SK-N-SH (cell line): Measurements from ENCODE around the gene ANKRD52. TPM values are rescaled to one million over a fixed set of nuclear protein-coding genes. Genes with fewer than 3 reads are reported as not detected.

Source experiments
- CTCF ChIA-PET: fragments of 300-600, 350-600 bp; formaldehyde crosslinking; extraction: SDS; loops from one replicate; lab custom pipeline; 2021; lab: Yijun Ruan, JAX
- POLR2A ChIA-PET: fragments of 350-600 bp; sonication (Branson Sonifier 250); formaldehyde crosslinking; extraction: SDS; loops from one replicate; lab custom pipeline; 2020; ENCODE audit warnings: antibody characterized with exemption, inconsistent platforms; lab: Yijun Ruan, JAX
- DNase-seq: peaks from one replicate; pipeline ENCODE4 v3.0.0; 2012
- H2AFZ ChIP-seq: fragments of 200-600 bp; sonication (generic); 2 replicates; pipeline ENCODE4 v1.8.1; 2016; ENCODE audit warnings: antibody characterized with exemption, mild to moderate bottlenecking, low read depth
- H3F3A ChIP-seq: fragments of 200-600 bp; sonication (generic); replicated peaks from 2 replicates; pipeline ENCODE3; 2016; ENCODE audit warnings: antibody characterized with exemption, mild to moderate bottlenecking; ENCODE audit not compliant: insufficient read depth
- H3K27ac ChIP-seq, 2 experiments: fragments of 200-500 bp in 1 of 2; fragments of 200-600 bp in 1 of 2; sonication (Bioruptor generic) in 1 of 2; sonication (generic), shearing (Covaris generic) in 1 of 2; 2 replicates each; pipeline versions ENCODE4 v1.5.1 to v1.6.1; 2014 to 2016; ENCODE audit warnings: low read depth in 2 of 2, inconsistent platforms in 1 of 2, low read length in 1 of 2, mild to moderate bottlenecking in 1 of 2, mixed read lengths in 1 of 2
- H3K27me3 ChIP-seq: fragments of 200-600 bp; sonication (generic), shearing (Covaris generic); 2 replicates; pipeline ENCODE4 v1.6.1; 2016; ENCODE audit warnings: mixed run types; ENCODE audit not compliant: insufficient read depth
- H3K36me3 ChIP-seq, 2 experiments: fragments of 200-500 bp in 1 of 2; fragments of 200-600 bp in 1 of 2; sonication (Bioruptor generic) in 1 of 2; sonication (generic) in 1 of 2; replicated peaks in 1 of 2; 2 replicates each; pipeline versions ENCODE3 to v1.5.1; 2014 to 2016; ENCODE audit warnings: low read length in 1 of 2, mild to moderate bottlenecking in 1 of 2; ENCODE audit not compliant: insufficient read depth in 2 of 2, control insufficient read depth in 1 of 2
- H3K4me1 ChIP-seq, 2 experiments: fragments of 200-500 bp in 1 of 2; fragments of 200-600 bp in 1 of 2; sonication (Bioruptor generic) in 1 of 2; sonication (generic), shearing (Covaris generic) in 1 of 2; 2 replicates each; pipeline versions ENCODE4 v1.5.1 to v1.6.1; 2014 to 2016; ENCODE audit warnings: low read depth in 1 of 2, low read length in 1 of 2, mixed run types in 1 of 2; ENCODE audit not compliant: insufficient read depth in 2 of 2, control insufficient read depth in 1 of 2
- H3K4me2 ChIP-seq: fragments of 200-600 bp; sonication (generic), shearing (Covaris generic); 2 replicates; pipeline ENCODE4 v1.6.1; 2017; ENCODE audit warnings: mixed run types
- H3K4me3 ChIP-seq, 2 experiments: fragments of 200-500 bp in 1 of 2; fragments of 200-600 bp in 1 of 2; sonication (Bioruptor generic) in 1 of 2; sonication (generic), shearing (Covaris generic) in 1 of 2; 2 replicates each; pipeline versions ENCODE4 v1.5.1 to v1.8.1; 2014 to 2016; ENCODE audit warnings: low read depth in 2 of 2, inconsistent platforms in 1 of 2, low read length in 1 of 2, mild to moderate bottlenecking in 1 of 2, mixed read lengths in 1 of 2, moderate library complexity in 1 of 2
- H3K79me2 ChIP-seq: fragments of 200-600 bp; sonication (generic); 2 replicates; pipeline ENCODE4 v1.8.1; 2017; ENCODE audit warnings: mild to moderate bottlenecking; ENCODE audit not compliant: insufficient read depth
- H3K9ac ChIP-seq: fragments of 200-600 bp; sonication (generic); 2 replicates; pipeline ENCODE4 v1.6.1; 2017; ENCODE audit warnings: mixed run types
- H3K9me2 ChIP-seq: fragments of 200-600 bp; sonication (generic); 2 replicates; pipeline ENCODE4 v1.6.1; 2017; ENCODE audit warnings: mixed run types
- H3K9me3 ChIP-seq: fragments of 200-600 bp; sonication (generic); 2 replicates; pipeline ENCODE4 v1.6.1; 2017; ENCODE audit warnings: mixed run types, mild to moderate bottlenecking, moderate library complexity
- H4K20me1 ChIP-seq: fragments of 200-600 bp; sonication (generic); 2 replicates; pipeline ENCODE4 v1.6.1; 2017; ENCODE audit warnings: mild to moderate bottlenecking, mixed run types; ENCODE audit not compliant: insufficient read depth
- ELF1 ChIP-seq: IDR thresholded peaks from 2 replicates; pipeline ENCODE4 v1.4.0; 2012
- EP300 ChIP-seq, 2 experiments: IDR thresholded peaks; 2 replicates each; pipeline versions ENCODE4 v1.4.0 to v1.6.1; 2012; ENCODE audit warnings: borderline replicate concordance in 1 of 2, low read depth in 1 of 2, low read length in 1 of 2
- FOXJ3 ChIP-seq: sonication (generic); formaldehyde crosslinking; IDR thresholded peaks from 2 replicates; pipeline ENCODE4 v1.5.1; 2020; ENCODE audit warnings: mild to moderate bottlenecking, missing genetic modification reagents
- FOXM1 ChIP-seq: IDR thresholded peaks from 2 replicates; pipeline ENCODE4 v1.4.0; 2012; ENCODE audit warnings: low read depth, mild to moderate bottlenecking
- GABPA ChIP-seq: IDR thresholded peaks from 2 replicates; pipeline ENCODE4 v1.4.0; 2012; ENCODE audit warnings: low read depth, mild to moderate bottlenecking
- JUND ChIP-seq: IDR thresholded peaks from 2 replicates; pipeline ENCODE4 v1.4.0; 2012
- MAX ChIP-seq: IDR thresholded peaks from 2 replicates; pipeline ENCODE4 v1.4.0; 2012; ENCODE audit warnings: low read depth
- MXI1 ChIP-seq: IDR thresholded peaks from 2 replicates; pipeline ENCODE4 v1.6.1; 2012; ENCODE audit warnings: mild to moderate bottlenecking, low read depth, low read length, improper control_type of control experiment
- NFIC ChIP-seq: IDR thresholded peaks from 2 replicates; pipeline ENCODE4 v1.4.0; 2012; ENCODE audit warnings: borderline replicate concordance
- PBX3 ChIP-seq: IDR thresholded peaks from 2 replicates; pipeline ENCODE4; 2012
- POLR2AphosphoS5 ChIP-seq: IDR thresholded peaks from 2 replicates; pipeline ENCODE4 v1.6.1; 2012; ENCODE audit warnings: low read depth, low read length
- RCOR1 ChIP-seq: fragments of 150-350 bp; IDR thresholded peaks from 2 replicates; pipeline ENCODE4 v1.6.1; 2017; ENCODE audit warnings: antibody characterized with exemption, low read length
- REST ChIP-seq: IDR thresholded peaks from 2 replicates; pipeline ENCODE4 v1.6.1; 2012; ENCODE audit warnings: mild to moderate bottlenecking, low read depth, low read length, moderate library complexity
- RFX5 ChIP-seq: IDR thresholded peaks from 2 replicates; pipeline ENCODE4 v1.6.1; 2012; ENCODE audit warnings: mild to moderate bottlenecking, improper control_type of control experiment, low read length
- RXRA ChIP-seq: IDR thresholded peaks from 2 replicates; pipeline ENCODE4 v1.4.0; 2012; ENCODE audit warnings: low read depth, mild to moderate bottlenecking, borderline replicate concordance
- TEAD4 ChIP-seq: IDR thresholded peaks from 2 replicates; pipeline ENCODE4 v1.4.0; 2012; ENCODE audit warnings: mild to moderate bottlenecking, borderline replicate concordance; ENCODE audit not compliant: insufficient read depth
- ZBTB33 ChIP-seq: IDR thresholded peaks from 2 replicates; pipeline ENCODE4 v1.4.0; 2012; ENCODE audit warnings: low read depth, borderline replicate concordance
- WGBS: methylation state at CpG from one replicate; pipeline ENCODE4 v1.1.6; 2017; ENCODE audit warnings: low lambda C conversion rate; 5-methylcytosine and 5-hydroxymethylcytosine counted together
- polyA plus RNA-seq, 3 experiments: library from polyadenylated mRNA; depleted of rRNA; stranded (reverse); fragments of >200 nt; gene quantifications; 2 replicates each; pipeline ENCODE4 v1.2.3, GENCODE V29; 2012
- TF ChIP-seq, protein P1 (sequence below): fragments of 200-600 bp; sonication (generic); IDR thresholded peaks from 2 replicates; pipeline ENCODE4 v1.6.1; 2017; ENCODE audit warnings: antibody characterized with exemption, mild to moderate bottlenecking, moderate library complexity
- TF ChIP-seq, protein P2 (sequence below): IDR thresholded peaks from 2 replicates; pipeline ENCODE4 v1.4.0; 2012; ENCODE audit warnings: low read depth, borderline replicate concordance

Gene ANKRD52
- polyA plus RNA-seq, 1 of the 3 experiments (the other 2 are of a cell fraction), result 23.4 TPM

GRCh38 chr12:56229082-56229481 is 29.1 kb downstream of the ANKRD52 start:
- CTCF ChIA-PET, result interaction anchor here (2.1 kb wide), 1 partner anchor 40 kb away, joined by 10 read pairs; the partner anchor contains the start of gene SMARCC2
- Histone ChIP-seq H3K79me2 (no peaks in the 10 kb centered on the region), H3K9me2 (no peaks in the 10 kb centered on the region), H3K4me2 (no peak overlapping the region), H3K9me3 (no peaks in the 10 kb centered on the region), H3K9ac (no peak overlapping the region), H3K36me3 (no peaks in the 10 kb centered on the region), H3K4me3 (no peak overlapping the region), H3K27me3 (no peaks in the 10 kb centered on the region), H3K4me1 (peaks cover 5 to 7% of the 10 kb centered on the region in 2 experiments; a peak in 1 of 4 replicates), H2AFZ (no peak overlapping the region), H3F3A (peaks cover 11% of the 10 kb centered on the region), H3K27ac (no peak overlapping the region), H4K20me1 (no peaks in the 10 kb centered on the region)
- DNase-seq, result no peak
- POLR2A ChIA-PET, result no interaction called here
- WGBS, result 86% methylated on average over 7 of the region's 7 CpGs
- TF ChIP-seq NFIC (no peak), PBX3 (no peak), RXRA (no peak), MAX (no peak), GABPA (no peak), EP300 (IDR thresholded peaks at IDR 0.05; ENCODE audit: borderline replicate concordance in 1 of 2, low read depth in 1 of 2, low read length in 1 of 2) (no peak), RCOR1 (no peak), TEAD4 (no peak), MXI1 (no peak), FOXJ3 (no peak), JUND (no peak), POLR2AphosphoS5 (no peak), FOXM1 (no peak), REST (no peak), ZBTB33 (no peak), ELF1 (no peak), RFX5 (no peak)
- TF ChIP-seq, protein P1, sequence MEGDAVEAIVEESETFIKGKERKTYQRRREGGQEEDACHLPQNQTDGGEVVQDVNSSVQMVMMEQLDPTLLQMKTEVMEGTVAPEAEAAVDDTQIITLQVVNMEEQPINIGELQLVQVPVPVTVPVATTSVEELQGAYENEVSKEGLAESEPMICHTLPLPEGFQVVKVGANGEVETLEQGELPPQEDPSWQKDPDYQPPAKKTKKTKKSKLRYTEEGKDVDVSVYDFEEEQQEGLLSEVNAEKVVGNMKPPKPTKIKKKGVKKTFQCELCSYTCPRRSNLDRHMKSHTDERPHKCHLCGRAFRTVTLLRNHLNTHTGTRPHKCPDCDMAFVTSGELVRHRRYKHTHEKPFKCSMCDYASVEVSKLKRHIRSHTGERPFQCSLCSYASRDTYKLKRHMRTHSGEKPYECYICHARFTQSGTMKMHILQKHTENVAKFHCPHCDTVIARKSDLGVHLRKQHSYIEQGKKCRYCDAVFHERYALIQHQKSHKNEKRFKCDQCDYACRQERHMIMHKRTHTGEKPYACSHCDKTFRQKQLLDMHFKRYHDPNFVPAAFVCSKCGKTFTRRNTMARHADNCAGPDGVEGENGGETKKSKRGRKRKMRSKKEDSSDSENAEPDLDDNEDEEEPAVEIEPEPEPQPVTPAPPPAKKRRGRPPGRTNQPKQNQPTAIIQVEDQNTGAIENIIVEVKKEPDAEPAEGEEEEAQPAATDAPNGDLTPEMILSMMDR, result no peak
- TF ChIP-seq, protein P2, sequence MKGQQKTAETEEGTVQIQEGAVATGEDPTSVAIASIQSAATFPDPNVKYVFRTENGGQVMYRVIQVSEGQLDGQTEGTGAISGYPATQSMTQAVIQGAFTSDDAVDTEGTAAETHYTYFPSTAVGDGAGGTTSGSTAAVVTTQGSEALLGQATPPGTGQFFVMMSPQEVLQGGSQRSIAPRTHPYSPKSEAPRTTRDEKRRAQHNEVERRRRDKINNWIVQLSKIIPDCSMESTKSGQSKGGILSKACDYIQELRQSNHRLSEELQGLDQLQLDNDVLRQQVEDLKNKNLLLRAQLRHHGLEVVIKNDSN, result no peak
